GM21737 (cell line): ENCODE measurements around the gene HOXB6.

Source experiments
- ATAC-seq: cut with Tn5 transposase; IDR thresholded peaks from one replicate; pipeline ENCODE4 v1.9.1; 2021; ENCODE audit warnings: mild to moderate bottlenecking, moderate library complexity; ENCODE audit not compliant: unreplicated experiment

Gene HOXB6

DNA sequence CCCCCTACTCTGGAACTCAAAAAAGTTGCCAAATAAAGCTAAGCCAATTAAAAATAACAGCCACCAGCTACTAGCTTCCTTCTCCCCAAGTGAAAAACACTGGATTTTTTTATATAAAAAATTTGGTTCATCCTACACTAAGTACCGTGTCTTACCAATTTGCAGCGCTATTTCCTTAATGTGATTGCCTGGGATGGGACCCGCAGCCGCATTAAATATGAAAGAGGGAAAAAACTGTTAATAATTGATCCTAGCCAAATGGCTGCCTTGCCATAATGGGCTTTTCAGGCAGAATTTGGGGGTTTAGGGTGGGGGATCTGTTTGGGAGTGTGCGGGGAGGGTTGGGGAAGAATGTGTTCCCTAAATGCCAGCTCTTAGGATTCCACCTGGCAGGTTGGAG, 19.3 kb upstream of the HOXB6 start:
- no peak for ATAC-seq

DNA sequence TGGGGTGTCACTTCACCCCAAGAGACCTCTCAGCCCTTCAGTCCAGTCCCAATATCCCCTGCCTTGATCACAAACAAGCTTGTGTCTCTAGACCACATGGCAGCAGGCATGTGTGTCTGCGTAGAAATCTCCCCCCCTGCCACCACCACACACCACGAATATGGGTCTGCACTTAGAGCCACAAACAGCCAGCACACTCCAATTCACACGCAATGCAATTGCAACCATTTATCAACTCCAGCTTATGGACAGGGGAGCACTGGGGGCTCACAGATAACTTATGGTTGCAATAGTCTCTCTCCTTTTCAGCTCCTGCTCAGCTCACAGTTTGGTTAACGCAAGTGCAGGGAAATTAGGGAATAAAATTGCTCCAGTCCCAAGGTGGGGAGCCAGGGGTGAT, 18.8 kb upstream of the HOXB6 start:
- ATAC-seq: no peak

DNA sequence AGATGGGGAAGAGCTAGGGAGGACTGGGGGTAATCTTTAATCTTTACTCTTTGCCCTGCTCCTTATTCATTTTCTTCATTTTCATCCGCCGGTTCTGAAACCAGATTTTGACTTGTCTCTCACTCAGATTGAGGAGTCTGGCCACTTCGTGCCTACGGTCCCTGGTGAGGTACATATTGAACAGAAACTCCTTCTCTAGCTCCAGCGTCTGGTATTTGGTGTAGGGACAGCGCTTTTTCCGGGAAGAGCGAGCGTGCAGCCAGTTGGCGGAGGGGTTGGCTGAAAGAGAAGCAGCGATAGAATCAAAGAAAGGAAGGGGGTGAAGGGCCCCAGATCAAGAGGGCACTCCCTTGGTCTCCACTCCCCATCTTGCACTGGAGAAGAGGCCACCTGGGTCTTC, 18.1 kb upstream of the HOXB6 start:
- no peak for ATAC-seq

DNA sequence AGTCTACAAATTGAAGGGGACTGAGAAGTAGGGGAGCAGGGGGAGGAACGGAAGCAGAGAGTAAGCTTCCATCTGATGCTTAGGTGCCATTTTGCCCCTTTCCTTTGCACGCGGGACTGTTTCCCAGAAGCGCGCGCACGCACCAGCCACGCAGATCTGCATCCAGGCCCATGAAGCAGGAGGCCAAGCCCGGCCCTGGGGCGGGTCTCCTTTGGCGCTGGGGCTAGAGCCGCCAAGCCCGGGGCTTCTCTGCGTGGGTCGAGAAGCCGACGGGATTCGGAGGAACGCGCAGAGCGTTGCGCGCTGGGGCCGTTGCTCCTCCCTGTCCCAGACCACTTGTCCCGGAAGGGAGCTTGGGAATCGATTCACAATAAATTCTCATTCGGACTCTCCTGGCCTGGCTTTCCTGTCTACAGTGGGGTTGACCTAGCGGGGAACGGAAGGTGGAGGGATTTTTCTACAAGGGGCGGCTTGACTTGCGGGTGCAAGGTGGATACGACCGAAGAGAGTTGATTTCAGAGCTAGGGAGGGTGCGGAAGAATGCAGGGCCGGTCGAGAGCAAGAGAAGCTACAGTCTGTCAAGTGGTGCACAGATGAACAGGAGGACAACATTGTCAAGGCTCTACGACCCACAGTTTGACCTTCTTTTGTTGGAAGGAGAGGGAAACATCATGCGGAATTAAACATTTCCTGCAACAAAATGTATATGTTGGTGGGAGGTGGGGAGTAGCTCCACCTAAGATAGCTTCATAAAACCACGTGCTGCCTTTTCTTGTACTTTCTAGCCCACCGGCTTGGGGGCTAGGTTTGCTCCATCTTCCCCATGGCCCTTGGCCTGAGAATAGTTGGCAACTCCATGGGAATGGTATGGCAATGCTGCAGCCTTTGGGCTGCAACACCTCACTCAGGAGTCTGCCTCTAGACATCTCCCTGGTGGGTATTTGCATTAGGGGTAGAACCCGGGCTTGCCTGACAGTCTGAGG, 16.9 kb upstream of the HOXB6 start:
- no peak for ATAC-seq

DNA sequence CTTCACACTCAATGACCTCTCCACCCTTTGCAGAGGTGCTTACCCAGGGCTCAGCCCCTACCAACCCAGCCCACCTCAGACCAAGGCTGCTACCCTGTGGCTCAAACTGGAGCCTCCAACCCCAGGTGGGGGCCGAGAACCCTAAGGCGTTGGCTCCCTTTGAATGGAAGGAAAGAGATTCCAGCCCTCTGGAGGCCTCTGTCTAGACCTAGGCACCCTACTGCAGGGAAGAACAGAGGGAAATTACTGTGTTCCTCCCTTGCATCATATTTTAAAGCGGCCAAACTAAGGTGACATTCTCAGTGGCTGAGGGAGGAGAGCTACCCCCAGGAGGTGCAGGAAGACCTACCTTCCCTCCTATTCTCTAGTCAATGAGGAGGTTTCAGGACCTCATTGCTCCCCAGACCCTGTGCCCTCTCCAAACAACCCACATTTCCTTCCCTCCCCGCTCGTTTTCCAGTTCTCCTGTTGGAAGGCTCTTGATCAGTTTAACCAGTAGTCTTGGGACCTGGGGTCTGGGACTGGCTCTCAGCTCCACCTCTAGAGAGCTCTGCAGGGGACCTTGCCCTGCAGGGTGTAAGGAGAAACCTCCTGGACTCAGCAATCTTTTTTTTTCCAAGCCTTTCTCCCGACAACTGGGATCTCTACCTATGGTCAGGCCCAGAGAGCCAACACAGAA, 15.8 kb upstream of the HOXB6 start:
- no peak for ATAC-seq

DNA sequence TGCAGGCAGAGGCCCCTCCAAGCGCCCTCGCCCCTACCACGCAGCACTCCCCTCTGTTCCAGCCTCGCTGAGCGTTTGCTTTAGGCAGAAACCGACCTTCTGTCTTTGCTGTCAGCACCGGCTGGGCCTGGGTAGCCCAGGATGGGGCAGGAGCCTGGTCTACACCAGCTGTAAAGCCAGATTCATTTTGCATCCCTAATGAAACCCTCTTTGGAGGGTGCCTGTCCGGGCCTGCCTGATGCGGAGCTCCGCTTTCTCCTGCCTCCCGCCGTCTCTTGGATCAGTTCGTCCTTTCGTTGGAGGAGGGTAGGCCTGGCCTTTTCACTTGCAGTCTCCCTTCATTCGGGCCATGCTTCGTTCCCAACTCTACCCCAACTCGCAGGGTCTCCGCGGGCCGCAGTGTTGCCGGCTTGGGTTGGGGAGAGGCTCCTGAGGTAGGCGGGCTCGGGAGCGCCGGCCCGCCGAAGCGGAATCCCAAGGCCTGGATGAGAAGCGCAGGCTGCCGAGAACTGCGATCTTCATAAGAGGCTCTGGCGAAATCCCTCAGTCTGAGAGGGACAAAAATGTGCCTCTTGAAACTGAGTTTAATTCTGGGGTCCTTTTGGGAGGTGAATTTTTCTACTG, 15.2 kb upstream of the HOXB6 start:
- ATAC-seq: no peak

DNA sequence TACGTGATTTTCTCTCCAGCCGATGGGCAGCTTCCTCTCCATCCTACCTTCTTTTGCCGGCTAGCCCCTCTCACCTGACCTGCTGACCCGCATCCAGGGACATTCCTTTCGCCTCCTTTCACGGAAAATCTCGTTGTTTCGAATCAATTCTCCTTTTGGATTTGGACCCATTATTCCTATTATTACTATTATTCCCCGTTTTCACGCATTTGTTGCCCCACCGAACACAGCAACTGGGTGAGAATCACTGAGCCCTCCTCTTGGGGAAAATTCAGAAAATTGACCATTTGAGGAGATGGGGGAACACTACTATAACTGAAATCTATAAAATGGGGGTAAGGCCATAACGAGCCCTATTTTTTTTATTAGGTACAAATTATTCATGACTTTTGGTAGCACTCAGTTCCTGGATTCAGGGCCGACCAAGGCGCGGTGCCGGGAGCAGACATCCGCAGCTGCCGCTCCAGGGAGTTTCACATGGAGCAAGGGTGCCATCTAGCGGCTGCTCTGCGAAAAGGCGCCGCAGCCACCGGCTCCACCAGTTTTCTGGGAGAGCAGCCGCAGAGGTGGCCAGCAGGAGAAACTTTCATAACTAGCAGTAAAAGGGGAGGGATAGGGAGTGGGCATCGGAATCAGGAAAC, 13.6 kb upstream of the HOXB6 start:
- no peak for ATAC-seq

DNA sequence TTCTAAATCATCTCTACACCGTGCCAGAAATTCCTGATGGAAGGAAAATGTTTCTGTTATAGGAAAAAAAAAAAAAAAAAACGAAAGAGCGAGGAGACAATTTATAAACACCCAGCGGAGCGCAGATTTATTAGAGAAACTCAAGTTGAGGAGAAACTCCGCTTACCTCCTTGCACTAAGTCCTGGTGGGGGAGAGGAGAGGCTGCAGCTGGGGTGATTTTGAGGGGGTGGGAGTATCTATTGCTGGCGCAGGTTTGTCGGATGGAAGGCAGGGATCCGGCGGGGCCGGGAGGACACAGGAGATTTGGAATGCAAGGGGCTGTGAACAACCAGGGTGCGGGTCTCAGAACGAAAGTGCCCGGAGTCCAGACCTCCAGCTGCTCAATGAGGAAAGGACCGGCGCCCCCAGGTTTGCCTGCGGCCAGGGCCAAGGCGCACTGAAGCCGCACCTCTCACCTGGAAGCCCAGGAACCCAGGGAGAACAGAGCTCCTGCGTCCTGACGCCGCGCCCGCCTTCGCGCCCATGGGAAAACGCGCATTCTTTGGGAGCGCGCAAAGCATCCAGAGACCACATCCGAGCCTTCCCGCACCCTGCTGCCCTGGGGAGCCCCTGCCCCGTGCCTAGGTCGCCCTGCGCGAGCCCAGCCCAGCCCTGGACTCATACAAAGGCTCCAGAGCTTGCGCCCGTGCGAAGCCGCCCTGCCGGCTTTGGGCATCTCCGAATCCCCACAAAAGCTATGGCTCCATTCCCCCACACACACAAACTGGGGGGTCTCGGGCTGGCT, 12.9 kb upstream of the HOXB6 start:
- ATAC-seq: no peak

DNA sequence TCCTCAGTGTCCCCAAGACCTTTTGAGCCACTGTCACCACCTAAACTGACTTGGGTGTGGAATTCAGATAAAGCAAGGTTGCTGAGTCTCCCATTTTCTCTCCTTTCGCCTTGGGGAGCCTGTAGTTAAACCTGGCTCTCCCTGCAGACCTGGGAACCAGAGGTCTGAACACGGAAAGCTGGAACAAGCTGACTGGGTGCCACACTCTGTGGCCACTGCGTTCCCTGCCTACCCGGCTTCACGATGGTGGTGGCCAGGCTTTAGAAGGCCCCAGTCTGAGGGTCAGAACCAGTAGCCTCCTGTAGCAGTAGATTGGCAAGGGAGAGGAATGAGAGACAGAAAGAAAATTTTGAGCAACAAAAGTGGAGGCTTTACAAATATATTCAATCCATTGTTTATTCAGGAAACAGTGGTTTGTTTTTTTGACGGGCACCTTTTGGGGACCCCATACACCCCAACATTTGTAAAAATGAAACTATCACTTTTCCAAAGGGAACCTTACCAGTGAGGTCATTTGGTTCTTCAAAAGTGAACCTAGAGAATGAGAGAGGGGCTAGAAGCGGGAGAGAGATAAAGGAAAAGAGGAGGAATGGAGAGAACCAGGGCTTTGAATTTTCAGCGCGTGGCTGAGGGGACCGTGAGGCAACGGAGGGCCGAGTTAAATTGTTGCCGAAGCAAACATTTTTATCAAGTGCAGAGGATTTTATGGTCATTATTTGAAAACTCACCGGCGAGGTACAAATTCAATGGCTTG, 12.1 kb upstream of the HOXB6 start:
- ATAC-seq: no peak

DNA sequence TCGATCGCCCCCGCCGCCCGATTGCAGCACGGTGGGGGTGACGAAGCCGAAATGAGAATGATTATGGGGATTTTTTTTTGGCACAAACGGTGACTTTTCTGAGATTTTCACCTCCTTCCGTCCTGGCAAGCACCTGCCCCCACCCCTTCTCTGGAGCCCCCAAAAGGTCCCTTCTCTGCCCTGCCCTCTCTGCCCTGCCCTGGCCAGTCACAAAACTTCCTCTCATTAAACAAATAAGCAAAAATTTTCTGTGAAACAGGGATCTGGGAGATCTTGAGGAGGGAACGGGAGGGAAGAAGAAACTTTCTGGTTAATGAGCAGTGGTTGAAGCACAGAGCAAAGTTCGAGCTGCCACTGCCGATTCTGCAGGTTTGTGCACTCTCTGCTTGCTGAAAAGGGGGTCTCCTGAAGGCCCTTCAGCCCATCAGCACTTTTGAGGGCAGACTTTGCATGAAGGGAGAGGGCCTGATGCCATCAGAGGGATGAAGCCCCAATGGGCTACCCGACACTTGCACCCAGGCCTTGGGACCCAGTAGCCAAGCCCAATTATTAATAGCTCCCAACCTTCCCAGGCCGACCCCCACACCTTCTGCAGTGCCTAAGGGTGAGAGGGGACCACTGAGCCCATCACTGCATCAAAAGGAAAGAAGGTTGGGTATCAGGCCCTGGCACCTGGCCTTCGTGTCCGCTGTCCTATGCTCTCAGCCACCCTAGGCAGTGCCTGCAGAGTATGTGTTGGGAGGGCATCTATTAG, 11.4 kb upstream of the HOXB6 start:
- ATAC-seq: no peak

DNA sequence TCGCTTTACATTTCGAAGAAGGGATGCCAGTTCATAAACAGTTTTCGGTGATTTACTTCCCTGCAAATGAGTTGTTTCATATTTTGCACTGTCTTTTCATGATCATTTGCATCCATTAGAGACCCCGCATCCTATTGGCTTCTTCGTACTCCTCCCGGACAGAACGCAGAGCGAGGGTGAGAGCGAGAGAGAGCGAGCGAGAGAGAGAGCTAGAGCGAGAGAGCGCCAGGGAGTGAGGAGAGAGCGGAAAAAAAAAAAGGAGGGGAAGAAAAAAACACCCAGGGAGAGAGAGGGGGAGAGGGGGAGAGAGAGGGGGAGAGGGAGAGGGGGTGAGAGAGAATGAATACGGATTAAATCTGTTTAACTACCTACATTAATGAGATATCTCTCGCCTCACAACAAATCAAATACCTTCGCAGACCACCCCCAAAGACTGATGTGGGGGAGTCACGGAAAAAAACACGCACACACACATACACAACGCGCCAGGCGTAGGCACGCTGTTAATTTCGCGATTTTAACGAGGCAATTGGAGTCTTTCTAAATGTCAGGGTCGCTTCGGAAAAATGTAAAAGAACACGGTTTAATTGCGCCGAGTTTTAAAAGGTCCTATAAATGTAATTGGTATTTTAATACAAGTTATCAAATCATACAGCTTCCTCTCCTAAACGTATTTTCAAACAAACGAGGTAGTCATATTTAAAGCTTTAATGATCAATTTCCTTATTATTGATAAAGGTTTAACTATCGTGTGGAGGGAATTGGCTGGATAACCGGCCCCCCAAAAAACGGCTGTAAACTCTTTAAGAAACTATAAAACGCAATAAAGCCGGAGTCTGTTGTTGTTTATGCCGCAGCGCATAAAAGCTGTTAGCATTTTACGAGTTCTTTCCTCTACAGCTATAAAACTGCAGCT, 10.5 kb upstream of the HOXB6 start, which contains the start of gene HOXB8:
HOXB8 (minus strand) TSS at position 246 of the 916 bp plus-strand sequence. CDS start 588 bp downstream, outside the sequence.
- no peak for ATAC-seq

DNA sequence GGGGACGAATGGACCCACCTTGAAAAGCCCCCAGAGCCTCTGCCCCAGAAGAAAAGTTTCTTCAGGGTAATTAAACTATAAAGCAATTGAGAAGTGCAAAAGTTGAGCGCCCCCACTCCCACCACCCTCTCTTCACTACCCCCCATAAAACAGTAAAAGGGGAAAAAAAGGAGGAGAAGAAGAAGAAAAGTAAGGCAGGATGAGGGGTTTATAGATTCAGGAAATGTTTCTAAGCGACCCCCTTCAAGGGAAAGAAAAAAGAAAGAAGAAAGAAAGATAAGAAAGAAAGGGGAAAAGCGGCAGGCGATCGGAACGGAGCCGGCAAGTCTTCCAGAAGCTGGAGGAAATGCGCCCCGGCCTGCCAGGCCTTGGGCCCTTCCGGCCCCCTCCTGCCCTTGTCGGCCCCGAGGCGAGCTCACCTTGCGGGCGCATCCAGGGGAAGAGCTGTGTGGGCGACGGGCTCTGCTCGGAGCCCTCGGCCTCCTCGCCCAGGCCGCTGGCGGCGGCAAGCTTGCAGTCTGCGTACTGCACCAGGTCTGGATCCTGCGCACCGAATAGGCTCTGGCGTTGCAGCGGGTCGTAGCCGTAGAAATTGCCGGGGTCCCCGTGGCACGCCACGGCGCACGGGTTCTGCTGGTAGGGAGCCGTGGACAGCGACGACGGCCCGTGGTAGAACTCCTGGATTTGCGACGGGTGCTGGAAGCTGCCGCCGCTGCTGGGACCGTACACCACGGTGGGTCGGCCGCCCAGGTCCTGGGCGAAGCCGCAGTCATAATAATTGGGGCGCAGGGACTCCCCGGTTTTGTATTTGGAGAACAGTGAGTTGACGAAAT, 9.3 kb upstream of the HOXB6 start:
- ATAC-seq: no peak

DNA sequence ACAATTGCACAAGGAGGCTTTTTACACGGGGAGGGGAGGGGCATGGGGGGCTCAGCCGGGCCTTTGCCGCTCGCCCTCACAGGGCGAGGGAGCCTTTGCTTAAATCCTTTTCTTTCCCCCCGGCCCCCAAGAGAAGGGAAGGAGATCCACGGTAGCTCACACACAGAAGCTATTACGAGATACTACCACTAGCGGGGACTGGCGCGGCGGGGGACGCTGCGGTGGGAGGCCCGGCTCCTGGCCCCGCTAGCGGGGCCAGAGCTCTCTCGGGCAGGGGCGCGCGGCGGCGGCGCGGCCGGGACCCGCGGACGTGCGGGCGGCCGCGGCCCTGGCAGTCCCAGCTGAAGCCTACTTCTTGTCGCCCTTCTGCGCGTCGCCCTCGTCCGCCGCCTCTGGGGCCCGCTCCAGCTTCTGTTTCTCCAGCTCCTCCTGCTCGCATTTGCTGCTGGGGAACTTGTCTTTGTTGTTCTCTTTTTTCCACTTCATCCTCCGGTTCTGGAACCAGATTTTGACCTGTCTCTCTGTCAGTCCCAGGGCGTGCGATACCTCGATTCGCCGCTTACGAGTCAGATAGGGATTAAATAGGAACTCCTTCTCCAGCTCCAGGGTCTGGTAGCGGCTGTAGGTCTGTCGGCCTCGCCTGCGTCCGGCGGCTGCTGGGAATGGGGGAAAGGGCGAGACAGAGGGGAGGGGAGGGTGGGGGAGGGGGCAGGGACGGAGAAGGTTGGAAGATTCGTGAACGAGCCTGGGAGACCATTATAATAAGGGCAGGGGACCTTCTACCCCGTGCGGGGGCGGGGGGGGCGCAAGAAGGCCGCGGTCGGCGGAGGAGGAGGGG, 8.3 kb upstream of the HOXB6 start:
- no peak for ATAC-seq

DNA sequence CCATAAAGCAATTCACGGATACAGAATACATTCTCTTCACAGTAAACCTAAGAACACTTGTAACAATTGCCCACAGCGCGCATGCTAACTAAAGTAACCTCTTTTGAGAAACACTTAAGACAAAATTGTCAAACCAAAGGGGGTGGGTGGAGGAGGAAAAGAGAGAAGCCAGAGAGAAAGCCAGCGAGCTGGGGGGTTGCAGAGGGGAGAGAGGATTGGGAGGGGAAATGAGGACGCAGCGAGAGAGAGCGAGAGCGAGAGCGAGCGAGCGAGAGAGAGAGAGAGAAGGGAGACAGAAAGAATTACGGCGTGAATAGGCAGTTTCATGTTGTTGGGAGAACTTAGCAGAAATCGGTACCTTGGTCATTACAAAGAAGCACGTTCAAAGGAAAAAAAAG, 7.7 kb upstream of the HOXB6 start:
- ATAC-seq: no peak

DNA sequence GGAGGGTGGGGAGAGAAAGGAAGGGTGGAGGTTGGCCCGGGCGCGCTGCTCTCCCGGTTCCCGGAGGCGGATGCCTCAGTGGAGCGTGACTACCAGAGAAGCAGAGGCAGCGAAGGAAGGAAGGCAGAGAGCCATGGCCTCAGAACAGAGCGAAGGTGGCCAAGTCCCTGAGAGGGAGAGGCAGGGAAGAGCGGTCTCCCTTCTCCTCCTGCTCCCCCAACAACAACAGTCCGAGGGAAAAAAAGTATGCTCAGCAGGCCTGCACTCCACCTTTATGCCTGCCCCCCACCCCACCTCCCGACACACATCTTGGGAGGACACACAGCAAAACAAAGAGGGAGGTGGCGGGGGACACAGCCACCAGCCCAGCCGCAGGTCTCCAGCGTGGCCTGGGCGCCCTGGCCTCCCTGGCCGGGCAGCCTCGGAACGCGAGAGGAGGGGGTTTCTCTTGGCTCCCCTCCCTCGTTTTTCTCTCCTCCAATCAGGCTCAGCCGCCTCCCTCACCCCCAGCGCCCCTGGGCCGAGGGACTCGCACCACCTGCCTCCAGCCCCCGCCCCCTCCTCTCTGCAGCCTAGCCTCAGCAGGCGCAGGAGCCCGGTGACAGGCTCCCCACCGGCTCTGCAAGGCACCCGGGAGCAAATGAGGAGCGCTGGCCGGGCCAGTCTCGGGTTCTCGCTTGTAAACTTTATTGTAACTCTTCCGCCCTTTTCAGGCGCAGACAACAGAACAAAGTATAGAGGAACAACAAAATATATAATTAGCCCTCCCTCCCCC, 7.1 kb upstream of the HOXB6 start:
- ATAC-seq: no peak
